Left forelimb (tissue), 1 donor: Measurements from ENCODE around the gene CAV2.

Experiments used
- DNase-seq: peaks from one replicate; pipeline ENCODE4 v3.0.0-alpha.2; 2018; ENCODE audit warnings: low spot score

The CAV2 gene

GRCh38 chr7:116524609-116525297 lies 25.2 kb downstream of the CAV2 start, which contains the start of gene CAV1:
TSS of gene CAV1 (plus strand) at chr7:116525036. CDS start at chr7:116525063, 27 bp downstream.
- peak; percentile 78 for DNase-seq

- DNase-seq = no peak
These were observed 25.9 kb downstream of the CAV2 start for GRCh38 chr7:116525298-116525912.

- DNase-seq = peak; percentile 86
These were observed 26.6 kb downstream of the CAV2 start for GRCh38 chr7:116525913-116526861.

- DNase-seq = no peak
These were observed 27.4 kb downstream of the CAV2 start for GRCh38 chr7:116526897-116527296.

GRCh38 chr7:116527521-116527920 lies 28.0 kb downstream of the CAV2 start:
- no peak for DNase-seq

- DNase-seq = no peak
These were observed 28.7 kb downstream of the CAV2 start for GRCh38 chr7:116528008-116528789.

- no peak for DNase-seq
These were observed 29.7 kb downstream of the CAV2 start for GRCh38 chr7:116529250-116529649.

- no peak for DNase-seq
These were observed 30.7 kb downstream of the CAV2 start for GRCh38 chr7:116530107-116530820.

GRCh38 chr7:116532102-116532688 lies 32.7 kb downstream of the CAV2 start:
- no peak for DNase-seq

- no peak for DNase-seq
These were observed 35.3 kb downstream of the CAV2 start for GRCh38 chr7:116534790-116535189.

- DNase-seq = no peak
These were observed 35.9 kb downstream of the CAV2 start for GRCh38 chr7:116535416-116535815.

- no peak for DNase-seq
These were observed 38.6 kb downstream of the CAV2 start for GRCh38 chr7:116538138-116538537.

GRCh38 chr7:116539879-116540278 lies 40.3 kb downstream of the CAV2 start:
- no peak for DNase-seq

GRCh38 chr7:116540743-116541142 lies 41.2 kb downstream of the CAV2 start:
- DNase-seq = no peak

GRCh38 chr7:116541951-116542350 lies 42.4 kb downstream of the CAV2 start:
- no peak for DNase-seq

GRCh38 chr7:116542618-116543017 lies 43.1 kb downstream of the CAV2 start:
- no peak for DNase-seq

GRCh38 chr7:116543664-116544063 lies 44.1 kb downstream of the CAV2 start:
- DNase-seq = no peak

GRCh38 chr7:116544487-116544886 lies 44.9 kb downstream of the CAV2 start:
- DNase-seq = no peak

- DNase-seq = no peak
These were observed 46.0 kb downstream of the CAV2 start for GRCh38 chr7:116545411-116545993.

GRCh38 chr7:116546054-116546453 lies 46.5 kb downstream of the CAV2 start:
- DNase-seq = no peak
